HS-27A (cell line): ENCODE data around the gene GPANK1.
A peak's percentile ranks its signal among the peaks of the same experiment; 100 is the strongest.

Source experiments
- DNase-seq: peaks from one replicate; pipeline ENCODE4 v3.0.0-alpha.2; 2012; ENCODE audit warnings: low read depth, missing footprints

The GPANK1 gene

DNA sequence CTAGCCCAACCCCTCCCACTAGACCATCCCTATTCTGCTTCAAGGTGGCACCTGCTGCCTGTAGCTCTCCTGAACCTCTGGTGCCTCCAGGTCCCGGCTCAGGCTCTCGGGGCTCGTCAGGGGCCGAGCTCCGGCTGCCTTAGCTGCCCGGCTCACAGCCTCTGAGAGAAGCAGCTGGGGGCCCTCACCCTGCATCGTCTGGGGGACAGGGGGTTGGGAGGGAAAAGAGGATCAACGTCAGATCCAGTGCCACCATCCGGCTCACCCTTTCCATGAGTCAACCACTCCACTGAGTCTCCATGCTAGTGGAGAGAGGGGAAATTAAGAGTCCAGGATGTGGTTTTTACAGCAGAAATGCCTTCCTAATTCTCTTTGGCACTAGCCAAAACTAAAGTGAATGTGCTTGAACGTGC is 25.3 kb downstream of the GPANK1 start:
- DNase-seq, result no peak

DNA sequence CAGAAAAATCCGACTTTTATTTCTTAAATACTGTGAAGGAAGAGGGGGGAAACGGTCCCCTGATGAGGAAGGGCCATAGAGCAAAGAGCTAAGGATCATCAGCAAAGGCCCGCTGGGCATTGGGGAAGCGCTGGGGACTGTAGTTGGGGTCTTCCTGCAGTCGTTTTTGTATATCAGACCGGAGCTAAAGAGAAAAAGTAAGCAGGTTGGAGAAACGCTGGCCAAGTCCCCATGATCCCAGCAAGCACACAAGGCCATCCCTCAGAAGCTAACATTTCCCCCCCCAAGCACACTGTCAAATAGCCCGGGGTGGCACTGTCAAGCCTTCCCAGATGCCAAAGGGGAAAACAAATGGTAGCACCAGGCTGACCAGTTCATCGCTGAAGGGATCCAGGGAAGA is 25.8 kb downstream of the GPANK1 start:
- DNase-seq, result no peak

DNA sequence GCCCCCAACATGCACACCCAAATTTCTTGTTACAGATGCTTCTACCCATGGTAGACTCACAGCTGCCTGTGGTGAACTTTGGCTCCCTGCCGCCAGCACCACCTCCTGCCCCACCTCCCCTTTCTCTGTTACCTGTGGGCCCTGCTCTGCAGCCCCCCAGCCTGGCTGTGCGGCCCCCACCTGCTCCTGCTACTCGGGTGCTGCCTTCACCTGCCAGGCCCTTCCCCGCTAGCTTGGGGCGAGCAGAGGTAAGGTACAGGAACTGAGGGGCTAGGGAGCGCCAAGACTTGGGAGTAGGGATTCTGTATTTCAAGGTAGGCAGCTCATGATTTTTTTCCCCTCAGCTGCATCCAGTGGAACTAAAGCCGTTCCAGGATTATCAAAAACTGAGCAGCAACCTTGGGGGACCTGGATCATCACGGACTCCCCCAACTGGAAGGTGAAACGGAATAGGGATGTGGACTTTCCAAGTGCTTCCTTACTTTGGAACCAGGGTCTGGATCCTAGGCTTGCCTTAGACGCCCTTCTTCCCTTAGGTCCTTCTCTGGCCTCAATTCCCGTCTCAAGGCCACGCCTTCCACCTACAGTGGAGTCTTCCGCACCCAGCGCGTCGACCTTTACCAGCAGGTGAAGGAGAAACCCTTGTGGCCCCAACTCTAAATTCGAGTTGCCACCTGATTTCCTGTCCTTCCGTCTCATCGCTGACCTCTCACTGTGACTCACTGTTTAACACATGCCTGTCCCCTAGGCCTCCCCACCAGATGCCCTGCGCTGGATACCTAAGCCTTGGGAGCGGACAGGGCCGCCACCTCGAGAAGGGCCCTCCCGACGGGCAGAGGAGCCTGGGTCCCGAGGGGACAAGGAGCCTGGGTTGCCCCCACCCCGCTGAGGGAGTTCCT is 27.9 kb downstream of the GPANK1 start:
- no peak for DNase-seq

DNA sequence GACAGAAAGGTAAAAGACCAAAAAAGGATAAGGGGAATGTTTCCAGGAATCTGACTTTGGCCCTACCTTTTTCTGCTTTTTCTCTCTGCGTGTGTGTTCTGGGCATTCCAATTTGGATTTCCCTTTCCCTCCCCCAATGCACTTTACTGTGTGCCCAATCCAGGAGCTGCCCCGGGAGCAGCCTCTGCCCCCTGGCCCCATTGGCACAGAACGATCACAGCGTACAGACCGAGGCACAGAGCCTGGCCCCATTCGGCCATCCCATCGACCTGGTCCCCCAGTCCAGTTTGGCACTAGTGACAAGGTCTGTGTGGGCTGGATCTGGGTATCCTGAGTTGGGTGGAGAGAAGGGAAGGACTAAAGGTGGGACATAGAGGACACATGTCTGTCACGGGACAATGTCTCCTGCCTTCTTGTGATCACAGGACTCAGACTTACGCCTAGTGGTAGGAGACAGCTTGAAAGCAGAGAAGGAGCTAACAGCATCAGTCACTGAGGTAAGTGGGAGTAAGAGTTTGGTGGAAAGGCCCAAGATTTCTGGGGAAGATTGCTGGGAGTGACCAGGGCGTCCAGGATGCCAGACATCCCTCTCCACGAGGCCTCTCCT is 29.7 kb downstream of the GPANK1 start:
- DNase-seq, result no peak

DNA sequence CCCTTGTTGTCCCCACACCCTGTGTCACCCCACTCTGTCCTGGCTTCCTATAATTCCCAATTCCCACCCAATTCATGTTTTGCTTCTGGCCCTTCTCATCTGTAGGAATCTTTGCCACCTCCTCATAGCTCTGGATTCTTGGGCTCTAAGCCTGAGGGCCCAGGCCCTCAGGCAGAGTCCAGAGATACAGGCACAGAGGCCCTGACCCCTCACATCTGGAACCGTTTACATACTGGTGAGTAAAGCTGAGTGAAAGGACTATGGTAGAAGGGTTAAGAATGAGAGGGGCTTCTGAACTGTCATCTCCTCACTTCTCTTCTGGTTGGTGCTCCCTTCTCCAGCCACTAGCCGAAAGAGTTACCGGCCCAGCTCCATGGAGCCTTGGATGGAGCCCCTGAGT is 30.7 kb downstream of the GPANK1 start:
- no peak for DNase-seq

DNA sequence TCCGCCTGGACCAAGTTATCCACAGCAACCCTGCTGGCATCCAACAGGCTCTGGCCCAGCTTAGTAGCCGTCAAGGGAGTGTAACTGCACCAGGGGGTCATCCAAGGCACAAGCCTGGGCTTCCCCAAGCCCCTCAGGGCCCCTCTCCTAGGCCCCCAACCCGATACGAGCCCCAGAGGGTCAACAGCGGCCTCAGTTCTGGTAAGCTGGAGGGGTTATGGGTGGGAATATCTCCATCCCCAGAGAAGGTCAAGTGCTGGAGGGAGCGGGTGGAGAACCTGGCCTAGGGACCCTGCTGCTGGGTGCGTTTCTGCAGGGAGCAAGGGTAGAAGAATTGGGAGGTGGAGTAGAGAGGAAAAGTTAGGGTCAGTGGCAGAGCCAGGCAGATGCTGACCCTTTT is 31.4 kb downstream of the GPANK1 start:
- DNase-seq, result no peak

DNA sequence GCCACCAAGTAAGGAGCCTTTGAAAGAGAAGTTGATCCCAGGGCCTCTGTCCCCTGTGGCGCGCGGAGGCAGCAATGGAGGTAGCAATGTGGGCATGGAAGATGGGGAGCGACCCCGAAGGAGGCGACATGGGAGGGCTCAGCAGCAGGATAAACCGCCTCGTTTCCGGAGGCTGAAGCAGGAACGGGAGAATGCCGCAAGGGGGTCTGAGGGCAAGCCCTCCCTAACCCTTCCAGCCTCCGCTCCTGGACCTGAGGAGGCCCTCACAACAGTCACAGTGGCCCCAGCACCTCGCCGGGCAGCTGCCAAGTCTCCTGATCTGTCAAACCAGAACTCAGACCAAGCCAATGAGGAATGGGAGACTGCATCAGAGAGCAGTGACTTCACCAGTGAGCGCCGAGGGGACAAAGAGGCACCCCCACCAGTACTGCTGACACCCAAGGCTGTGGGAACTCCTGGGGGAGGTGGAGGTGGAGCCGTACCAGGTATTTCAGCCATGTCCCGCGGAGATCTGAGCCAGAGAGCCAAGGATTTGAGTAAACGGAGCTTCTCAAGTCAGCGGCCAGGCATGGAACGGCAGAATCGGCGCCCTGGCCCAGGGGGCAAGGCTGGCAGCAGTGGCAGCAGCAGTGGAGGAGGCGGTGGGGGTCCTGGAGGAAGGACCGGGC is 32.4 kb downstream of the GPANK1 start:
- no peak for DNase-seq

DNA sequence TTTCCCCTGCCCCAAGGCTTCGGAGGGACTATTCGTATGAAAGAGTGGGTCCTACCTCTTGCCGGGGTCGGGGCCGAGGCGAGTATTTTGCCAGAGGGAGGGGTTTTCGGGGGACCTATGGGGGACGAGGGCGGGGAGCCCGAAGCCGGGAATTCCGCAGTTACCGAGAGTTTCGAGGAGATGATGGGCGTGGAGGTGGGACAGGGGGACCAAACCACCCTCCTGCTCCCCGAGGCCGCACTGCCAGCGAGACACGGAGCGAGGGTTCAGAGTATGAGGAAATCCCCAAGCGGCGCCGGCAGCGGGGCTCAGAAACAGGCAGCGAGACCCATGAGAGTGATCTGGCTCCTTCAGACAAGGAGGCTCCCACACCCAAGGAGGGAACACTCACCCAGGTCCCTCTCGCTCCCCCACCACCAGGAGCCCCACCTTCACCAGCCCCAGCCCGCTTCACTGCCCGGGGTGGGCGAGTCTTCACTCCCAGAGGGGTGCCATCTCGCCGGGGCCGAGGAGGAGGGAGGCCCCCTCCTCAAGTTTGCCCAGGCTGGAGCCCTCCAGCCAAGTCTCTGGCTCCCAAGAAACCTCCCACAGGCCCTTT is 33.0 kb downstream of the GPANK1 start:
- DNase-seq, result no peak

DNA sequence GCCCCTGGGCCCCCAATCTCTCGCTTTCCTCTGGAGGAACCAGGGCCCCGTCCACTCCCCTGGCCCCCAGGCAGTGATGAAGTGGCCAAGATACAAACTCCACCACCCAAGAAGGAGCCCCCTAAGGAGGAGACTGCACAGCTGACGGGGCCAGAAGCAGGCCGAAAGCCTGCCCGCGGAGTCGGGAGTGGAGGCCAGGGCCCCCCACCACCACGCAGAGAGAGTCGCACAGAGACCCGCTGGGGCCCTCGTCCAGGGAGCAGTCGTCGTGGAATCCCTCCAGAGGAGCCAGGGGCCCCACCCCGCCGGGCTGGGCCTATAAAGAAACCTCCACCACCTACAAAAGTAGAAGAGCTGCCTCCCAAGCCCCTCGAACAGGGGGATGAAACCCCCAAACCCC is 33.6 kb downstream of the GPANK1 start:
- DNase-seq, result no peak

DNA sequence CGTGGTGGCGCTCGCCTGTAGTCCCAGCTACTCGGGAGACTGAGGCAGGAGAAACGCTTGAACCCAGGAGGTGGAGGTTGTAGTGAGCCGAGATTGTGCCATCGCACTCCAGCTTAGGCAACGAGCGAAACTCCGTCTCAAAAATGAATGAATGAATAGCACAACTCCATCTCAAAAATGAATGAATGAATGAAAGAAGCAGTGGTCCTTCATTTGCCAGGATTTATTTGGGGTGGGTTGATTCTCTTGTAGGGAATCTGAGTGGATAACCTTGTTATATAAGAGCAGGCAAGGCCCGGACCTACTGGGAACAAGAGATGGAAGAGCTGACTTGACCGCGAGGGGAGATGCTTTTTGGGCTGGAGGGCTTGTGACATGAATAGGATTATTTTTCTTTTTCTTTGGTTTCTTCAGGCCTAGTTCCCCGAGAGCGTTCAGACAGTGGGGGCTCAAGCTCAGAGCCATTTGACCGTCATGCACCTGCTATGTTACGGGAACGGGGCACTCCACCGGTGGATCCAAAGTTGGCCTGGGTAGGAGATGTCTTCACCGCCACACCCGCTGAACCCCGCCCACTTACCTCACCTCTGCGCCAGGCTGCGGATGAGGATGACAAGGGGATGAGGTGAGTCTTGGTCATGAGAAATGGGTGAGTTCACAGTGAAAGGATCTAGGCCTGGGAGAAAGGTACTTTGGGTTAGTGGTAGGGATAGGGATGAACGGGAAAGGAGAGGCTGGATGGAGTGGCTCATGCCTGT is 34.4 kb downstream of the GPANK1 start:
- DNase-seq, result no peak

DNA sequence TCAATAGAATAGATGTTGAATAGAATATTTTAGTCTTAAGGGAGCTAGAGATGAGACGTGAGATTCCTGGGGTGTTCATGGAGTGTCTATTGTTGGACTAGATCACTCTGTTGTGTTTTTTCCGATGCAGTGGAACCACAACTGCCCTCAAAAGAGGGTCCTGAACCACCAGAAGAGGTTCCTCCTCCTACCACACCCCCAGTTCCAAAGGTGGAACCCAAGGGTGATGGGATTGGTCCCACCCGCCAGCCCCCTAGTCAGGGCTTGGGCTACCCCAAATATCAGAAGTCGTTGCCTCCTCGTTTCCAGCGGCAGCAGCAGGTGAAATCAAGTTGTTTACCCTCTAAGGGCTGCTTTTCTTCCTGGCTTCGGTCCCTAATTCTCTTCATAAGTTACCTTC is 35.8 kb downstream of the GPANK1 start:
- no peak for DNase-seq

DNA sequence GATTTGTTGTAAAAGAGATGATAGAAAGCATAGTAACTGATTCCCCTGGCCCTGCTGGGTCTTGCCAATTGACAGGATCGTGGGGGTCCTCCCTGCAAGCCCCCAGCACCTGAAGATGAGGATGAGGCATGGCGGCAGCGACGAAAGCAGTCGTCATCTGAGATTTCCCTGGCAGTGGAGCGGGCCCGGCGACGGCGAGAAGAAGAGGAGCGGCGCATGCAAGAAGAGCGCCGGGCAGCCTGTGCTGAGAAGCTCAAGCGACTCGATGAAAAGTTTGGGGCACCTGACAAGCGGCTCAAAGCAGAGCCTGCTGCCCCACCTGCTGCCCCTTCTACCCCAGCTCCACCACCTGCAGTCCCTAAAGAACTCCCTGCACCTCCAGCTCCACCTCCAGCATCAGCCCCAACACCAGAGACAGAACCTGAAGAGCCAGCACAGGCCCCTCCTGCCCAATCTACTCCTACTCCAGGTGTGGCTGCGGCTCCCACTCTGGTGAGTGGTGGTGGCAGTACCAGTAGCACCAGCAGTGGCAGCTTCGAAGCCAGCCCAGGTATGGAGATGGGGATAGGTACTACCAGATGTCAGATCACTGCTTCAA is 37.0 kb downstream of the GPANK1 start:
- DNase-seq, result no peak

DNA sequence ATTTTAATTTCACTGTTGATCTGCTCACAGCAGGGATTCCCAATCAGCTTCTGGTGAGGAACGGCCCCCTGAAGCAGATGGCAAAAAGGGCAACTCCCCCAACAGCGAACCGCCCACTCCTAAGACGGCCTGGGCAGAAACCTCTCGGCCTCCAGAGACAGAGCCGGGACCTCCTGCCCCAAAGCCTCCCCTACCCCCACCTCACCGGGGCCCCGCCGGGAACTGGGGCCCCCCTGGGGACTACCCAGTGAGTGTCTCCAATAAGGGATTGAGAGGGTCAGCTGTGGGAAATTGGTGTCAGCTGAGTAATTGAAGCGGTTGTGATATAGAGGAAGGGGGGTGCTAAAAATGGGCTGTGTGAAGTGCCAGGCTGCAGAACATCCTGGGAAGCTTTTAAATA is 37.8 kb downstream of the GPANK1 start:
- no peak for DNase-seq

DNA sequence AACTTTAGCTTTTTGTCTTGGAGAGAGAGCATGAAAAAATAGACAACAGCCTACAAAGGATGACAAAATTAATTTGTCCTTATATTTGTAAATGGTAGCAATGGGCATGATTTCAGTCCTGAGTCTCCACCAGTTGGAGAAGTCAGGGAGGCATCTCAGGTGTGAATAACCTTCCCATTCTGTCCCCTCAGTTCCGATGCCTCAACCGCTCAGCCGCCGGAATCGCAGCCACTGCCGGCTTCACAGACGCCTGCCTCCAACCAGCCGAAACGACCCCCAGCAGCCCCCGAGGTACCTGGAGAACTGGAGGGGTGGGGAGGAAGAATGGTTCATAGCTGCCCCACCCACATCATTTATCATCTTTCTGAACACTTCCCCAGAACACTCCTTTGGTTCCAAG is 40.7 kb downstream of the GPANK1 start:
- DNase-seq, result no peak

DNA sequence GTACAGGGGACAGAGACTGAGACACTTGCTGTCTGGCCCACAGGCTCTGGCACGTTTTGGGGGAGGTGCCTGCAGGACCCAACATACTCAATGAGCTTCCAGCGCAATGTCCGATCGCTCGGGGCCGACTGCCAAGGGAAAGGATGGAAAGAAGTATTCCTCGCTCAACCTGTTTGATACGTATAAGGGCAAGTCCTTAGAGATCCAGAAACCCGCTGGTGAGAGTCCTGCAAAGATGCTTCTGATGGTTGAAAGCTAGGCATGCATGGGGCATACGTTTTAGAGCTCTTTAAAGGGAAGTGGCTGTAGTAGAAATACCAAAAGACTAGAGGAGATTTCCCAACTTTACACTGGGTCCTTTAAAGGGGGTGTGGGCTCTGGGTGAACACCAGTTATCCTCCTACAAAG is 42.1 kb downstream of the GPANK1 start:
- no peak for DNase-seq

DNA sequence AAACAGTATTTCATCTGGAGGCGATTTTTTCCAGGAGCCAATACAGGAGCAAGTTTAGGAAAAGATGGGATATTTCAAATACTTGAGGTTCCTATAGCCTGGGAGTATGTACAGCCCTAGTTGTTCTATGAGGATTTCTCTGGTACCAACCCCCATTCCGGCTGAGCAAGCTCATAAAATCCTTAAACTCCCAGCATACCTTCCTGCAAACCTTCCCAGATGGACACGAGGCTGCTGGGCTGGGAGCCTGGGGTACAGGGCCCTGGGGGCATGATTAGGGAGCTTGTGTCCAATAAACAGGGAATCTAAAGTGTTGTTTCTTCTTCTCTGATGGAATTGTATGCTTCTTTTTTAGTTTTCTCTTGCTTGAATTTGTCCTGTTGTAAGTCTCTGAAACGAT is 42.8 kb downstream of the GPANK1 start:
- no peak for DNase-seq

DNA sequence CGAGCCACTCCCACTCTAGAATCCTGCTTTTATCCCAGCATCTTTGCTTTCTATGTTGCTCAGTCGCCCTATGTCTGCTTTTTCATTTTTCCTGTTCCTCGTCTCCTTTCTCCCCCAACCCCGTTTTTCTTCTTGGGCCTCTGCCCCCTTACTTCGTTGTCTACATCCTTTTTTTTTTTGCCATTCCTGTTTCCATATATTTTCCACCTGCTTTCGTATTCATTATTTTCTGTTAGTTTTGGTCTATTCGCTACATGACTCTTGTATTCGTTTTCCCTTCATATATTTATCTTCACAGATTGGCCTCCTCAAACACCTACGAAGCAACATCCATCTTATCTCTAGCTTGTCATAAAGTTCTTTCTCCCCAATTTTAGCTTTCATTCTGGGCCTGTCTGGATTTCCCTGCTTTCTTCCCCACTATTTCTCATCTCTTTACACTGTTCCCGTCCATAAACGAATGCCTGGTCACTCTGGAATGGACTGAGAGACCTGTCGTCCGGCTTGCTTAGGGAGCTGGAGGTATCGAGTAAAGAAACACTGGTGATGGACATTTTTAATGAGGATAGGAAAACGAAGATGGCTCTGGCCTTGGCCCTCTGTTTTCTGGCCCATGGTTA is 43.4 kb downstream of the GPANK1 start:
- no peak for DNase-seq

DNA sequence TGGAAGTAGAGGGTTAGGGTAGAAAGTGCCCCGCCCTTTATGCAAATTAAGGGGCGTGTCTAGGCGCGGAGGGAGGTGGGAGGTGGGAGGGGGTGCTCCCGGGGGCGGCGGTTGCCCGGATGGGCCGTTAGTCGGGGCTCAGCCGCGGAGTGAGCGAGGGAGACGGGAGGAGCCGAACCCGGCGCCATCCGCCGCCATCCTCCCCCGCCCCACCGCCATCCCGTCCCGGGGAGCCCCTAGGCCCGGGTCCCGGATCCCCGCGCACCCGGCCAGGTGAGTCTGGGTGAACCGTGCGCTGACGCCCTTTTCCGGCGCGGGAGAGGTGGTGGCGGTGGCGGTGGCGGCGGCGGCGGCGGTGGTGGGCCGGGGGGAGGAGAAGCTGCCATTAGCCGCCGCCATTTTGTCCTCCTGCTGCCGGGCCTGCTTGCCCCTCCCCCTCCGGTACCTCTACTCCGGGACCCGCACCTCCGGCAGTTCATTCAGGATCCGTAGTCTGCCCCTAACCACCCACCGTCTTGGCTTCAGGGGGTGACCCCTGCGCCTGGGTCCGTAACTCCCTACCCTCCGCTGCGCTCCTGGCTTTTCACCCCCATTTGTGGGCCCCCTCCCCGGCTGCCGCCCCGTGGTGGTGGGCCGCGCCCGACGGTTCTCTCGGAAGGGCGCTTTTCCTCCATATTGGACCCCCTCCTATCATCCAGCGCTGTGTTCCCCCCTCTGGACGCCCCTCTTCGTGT is 44.0 kb downstream of the GPANK1 start, which contains the start of gene PRRC2A:
Gene PRRC2A (plus strand): TSS at position 130 of the 734 bp plus-strand sequence. CDS start 2,075 bp downstream, outside the sequence.
- DNase-seq, result no peak

DNA sequence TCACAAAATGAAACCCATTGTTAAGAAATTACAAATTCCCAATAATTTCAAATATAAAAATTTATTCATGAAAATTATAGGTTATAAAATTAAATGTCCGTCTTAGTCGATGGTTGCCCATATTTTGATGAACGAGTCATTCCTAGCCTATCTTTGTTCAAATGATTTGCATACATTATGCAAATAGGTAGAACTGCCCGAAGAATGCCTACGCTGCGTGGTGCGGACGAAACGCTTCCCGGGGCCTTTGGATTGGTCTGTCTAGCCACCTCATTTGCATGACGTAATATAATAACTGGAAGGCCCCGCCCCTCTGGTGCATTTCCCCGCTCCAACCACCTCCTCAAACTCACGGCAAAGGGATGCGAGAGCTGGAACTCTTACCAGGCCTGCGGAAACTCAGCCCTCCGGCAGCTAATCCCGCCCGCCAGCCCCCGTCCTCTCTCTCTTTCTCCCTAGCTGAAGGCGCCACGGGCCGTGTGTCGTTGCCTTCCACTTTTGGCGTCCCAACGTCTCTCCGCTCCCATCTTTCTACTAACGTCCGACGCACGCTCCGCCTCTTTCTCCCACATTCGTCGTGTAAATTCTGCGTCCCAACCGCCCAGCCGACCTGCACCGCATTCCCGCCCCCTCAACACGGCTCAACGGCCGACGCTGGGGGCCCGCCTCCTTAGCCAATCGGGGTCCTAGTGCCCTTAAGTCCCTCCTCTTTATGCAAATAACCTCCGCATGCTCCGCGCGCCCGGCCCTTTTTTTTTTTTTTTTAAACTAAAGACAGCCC is 44.8 kb downstream of the GPANK1 start:
- DNase-seq, result peak; percentile 98
